LNCAP (cell line): ENCODE data around the gene MIOS.

Source experiments
- TF ChIP-seq, protein P1 (sequence below): fragments of 450-650 bp; IDR thresholded peaks from 2 replicates; pipeline ENCODE4 v1.5.1; 2017; ENCODE audit warnings: mild to moderate bottlenecking

The MIOS gene

DNA sequence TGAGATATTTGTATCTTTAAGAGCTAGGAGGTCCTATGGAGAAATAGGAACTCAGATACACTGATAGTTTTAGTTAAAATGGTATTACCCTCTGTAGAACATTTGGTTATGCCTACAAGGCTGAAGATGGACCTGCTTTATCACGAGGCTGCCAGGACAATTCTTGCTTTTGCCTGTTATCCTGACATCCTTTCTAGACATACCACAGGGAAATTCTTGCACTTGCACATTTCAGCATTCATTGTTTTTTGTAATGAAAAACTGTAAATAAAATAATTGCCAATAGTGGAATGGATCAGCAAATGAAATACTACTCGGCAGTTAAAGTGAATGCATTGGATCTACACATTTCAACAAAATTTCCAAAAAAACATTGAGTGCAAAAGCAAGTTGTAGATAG is 40.7 kb upstream of the MIOS start:
- TF ChIP-seq, protein P1, sequence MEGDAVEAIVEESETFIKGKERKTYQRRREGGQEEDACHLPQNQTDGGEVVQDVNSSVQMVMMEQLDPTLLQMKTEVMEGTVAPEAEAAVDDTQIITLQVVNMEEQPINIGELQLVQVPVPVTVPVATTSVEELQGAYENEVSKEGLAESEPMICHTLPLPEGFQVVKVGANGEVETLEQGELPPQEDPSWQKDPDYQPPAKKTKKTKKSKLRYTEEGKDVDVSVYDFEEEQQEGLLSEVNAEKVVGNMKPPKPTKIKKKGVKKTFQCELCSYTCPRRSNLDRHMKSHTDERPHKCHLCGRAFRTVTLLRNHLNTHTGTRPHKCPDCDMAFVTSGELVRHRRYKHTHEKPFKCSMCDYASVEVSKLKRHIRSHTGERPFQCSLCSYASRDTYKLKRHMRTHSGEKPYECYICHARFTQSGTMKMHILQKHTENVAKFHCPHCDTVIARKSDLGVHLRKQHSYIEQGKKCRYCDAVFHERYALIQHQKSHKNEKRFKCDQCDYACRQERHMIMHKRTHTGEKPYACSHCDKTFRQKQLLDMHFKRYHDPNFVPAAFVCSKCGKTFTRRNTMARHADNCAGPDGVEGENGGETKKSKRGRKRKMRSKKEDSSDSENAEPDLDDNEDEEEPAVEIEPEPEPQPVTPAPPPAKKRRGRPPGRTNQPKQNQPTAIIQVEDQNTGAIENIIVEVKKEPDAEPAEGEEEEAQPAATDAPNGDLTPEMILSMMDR, result no peak

DNA sequence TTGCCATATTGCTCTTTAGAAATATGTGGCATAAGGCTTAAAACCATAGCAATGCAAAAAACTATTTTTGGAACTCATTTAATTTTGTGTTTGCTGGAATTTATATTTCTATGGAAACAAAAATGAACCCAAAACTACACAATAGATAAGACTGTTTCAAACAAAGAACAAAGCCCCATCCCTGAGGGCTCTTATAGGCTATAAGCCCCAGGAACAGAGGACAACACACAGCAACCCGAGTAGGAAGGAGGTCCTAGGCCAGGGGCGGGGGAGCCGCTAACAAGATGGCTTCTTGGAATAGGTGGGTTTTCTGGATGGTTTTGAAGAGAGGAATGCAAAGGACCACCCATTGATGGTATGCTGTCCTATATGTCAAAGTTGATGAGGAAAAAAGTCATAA is 39.6 kb upstream of the MIOS start:
- TF ChIP-seq, protein P1, result no peak

- TF ChIP-seq, protein P1, result no peak
These were observed 37.4 kb upstream of the MIOS start for GRCh38 chr7:7529328-7529727.

GRCh38 chr7:7533831-7534430 is 32.8 kb upstream of the MIOS start:
- TF ChIP-seq, protein P1, result no peak

DNA sequence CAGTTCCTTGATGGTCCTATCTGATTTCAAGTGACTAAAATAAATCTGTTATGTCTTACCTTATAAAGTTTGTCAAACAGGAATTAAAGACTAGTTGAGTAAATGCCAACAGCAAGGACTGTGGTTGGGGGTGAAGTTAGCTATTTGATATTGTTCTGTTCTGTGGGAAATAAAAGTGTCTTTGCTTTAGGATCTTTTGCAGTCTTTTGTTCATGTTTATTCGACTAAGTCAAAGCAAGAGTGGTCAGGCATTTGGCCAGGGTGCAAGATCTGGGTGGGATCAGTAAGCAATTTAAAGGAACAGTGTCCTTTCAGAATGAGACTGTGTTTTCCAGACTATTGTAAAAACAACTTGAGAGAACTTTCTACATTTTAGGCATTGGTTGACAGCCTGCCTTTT is 31.0 kb upstream of the MIOS start, which contains the start of gene COL28A1:
TSS of gene COL28A1 (minus strand) at position 183 of the 400 bp plus-strand sequence. CDS start 2,998 bp downstream, outside the sequence.
- TF ChIP-seq, protein P1, result no peak

GRCh38 chr7:7536396-7537019 is 30.2 kb upstream of the MIOS start:
- TF ChIP-seq, protein P1, result no peak

DNA sequence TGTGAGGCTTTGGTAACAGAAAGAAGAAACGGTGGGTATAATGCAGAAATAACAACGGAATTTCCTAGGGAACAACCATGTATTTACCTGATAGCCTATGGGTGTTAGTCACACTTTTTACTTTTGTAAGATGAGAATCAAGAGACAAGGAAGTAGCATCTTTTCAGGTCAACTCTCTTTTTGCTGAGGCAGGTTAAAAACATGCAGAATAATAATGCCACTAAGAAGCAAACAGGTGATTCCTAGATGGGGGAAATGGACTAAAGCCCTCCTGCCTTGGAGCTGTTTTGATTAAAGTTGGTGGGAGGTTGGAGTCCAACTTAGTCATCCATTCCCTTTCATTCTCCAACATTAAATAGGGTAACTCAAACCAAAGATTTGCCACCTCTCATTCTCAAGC is 29.0 kb upstream of the MIOS start:
- TF ChIP-seq, protein P1, result no peak
